Occipital lobe (tissue), 2 donors: ENCODE results near the gene SLC30A1. TPM values are rescaled to one million over a fixed set of nuclear protein-coding genes. Genes with fewer than 3 reads are reported as not detected.
"Not testable (repeated sequence)": the region's sequence is repeated elsewhere in the genome, so short reads cannot be mapped to it uniquely, and the experiment has no call there.

Experiments used
- DNase-seq: peaks from one replicate; lab custom pipeline; 2025; lab: John Stamatoyannopoulos, UW
- total RNA-seq: library from RNA; depleted of rRNA; stranded (reverse); fragments of >200 nt; gene quantifications from one replicate; pipeline ENCODE4 v1.2.3, GENCODE V29; 2014

The SLC30A1 gene
- total RNA-seq, 1 donor from 2014 or later: 21.8 TPM

GRCh38 chr1:211587123-211587522, 8.2 kb upstream of the SLC30A1 start:
- DNase-seq: no peak

- DNase-seq: no peak
These were observed 7.6 kb upstream of the SLC30A1 start for GRCh38 chr1:211586538-211586937.

GRCh38 chr1:211583011-211583992, 4.3 kb upstream of the SLC30A1 start:
- DNase-seq: no peak

GRCh38 chr1:211581526-211581925, 2.6 kb upstream of the SLC30A1 start:
- no peak for DNase-seq

GRCh38 chr1:211580303-211580687, 1.3 kb upstream of the SLC30A1 start:
- DNase-seq: no peak

- DNase-seq: peak; percentile 87
These were observed 710 bp upstream of the SLC30A1 start for GRCh38 chr1:211579440-211580302.

- DNase-seq: no peak
These were observed 932 bp downstream of the SLC30A1 start for GRCh38 chr1:211577819-211578639.

- peak; percentile 32 for DNase-seq
These were observed 1.6 kb downstream of the SLC30A1 start for GRCh38 chr1:211577277-211577818.

- no peak for DNase-seq
These were observed 2.2 kb downstream of the SLC30A1 start for GRCh38 chr1:211576717-211577116.

GRCh38 chr1:211574705-211575104, 4.3 kb downstream of the SLC30A1 start:
- DNase-seq: no peak

- no peak for DNase-seq
These were observed 7.0 kb downstream of the SLC30A1 start for GRCh38 chr1:211571998-211572397.

GRCh38 chr1:211570378-211570777, 8.6 kb downstream of the SLC30A1 start:
- not testable (repeated sequence) for DNase-seq

- DNase-seq: no peak
These were observed 12.4 kb downstream of the SLC30A1 start for GRCh38 chr1:211566431-211567025.

GRCh38 chr1:211564084-211564483, 14.9 kb downstream of the SLC30A1 start:
- no peak for DNase-seq

- DNase-seq: no peak
These were observed 19.5 kb downstream of the SLC30A1 start for GRCh38 chr1:211559222-211560010.

GRCh38 chr1:211557894-211558625, 20.9 kb downstream of the SLC30A1 start:
- DNase-seq: no peak

GRCh38 chr1:211553549-211553948, 25.4 kb downstream of the SLC30A1 start:
- no peak for DNase-seq

GRCh38 chr1:211551638-211552460, 27.1 kb downstream of the SLC30A1 start:
- no peak for DNase-seq
